NCI-H128 (cell line): ENCODE measurements around the gene UPK2.
"Not testable (repeated sequence)": the region's sequence is repeated elsewhere in the genome, so short reads cannot be mapped to it uniquely, and the experiment has no call there.

Experiments
- DNase-seq: peaks from one replicate; lab custom pipeline; 2025; ENCODE audit not compliant: unreplicated experiment; lab: John Stamatoyannopoulos, UW

The UPK2 gene

GRCh38 chr11:118938491-118939403 lies 17.4 kb upstream of the UPK2 start:
- no peak for DNase-seq

DNA sequence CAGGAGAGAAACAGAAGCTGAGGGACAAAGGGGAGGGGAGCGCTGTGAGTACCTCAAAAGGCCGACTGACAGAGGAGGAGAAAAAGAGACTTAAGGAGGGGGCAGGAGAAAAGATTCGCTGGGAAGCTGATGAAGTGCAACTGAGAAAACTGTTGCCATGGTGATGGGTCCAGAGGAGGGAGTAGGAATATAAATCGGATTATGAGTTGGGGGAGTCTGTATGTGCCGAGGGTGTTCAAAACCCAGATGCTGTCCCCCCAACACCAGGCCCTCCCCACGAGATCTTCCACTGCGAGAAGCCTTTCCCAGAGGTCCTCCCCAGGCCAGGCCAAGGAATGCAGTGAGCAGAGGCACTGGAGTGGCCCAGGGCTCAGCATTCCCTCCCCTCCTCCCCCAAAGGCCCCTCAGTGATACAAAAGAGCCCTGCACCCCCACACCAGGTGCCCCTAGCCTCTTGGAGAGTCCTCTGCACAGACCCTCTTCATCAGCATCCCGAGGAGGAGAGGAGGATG lies 16.6 kb upstream of the UPK2 start:
- no peak for DNase-seq

DNA sequence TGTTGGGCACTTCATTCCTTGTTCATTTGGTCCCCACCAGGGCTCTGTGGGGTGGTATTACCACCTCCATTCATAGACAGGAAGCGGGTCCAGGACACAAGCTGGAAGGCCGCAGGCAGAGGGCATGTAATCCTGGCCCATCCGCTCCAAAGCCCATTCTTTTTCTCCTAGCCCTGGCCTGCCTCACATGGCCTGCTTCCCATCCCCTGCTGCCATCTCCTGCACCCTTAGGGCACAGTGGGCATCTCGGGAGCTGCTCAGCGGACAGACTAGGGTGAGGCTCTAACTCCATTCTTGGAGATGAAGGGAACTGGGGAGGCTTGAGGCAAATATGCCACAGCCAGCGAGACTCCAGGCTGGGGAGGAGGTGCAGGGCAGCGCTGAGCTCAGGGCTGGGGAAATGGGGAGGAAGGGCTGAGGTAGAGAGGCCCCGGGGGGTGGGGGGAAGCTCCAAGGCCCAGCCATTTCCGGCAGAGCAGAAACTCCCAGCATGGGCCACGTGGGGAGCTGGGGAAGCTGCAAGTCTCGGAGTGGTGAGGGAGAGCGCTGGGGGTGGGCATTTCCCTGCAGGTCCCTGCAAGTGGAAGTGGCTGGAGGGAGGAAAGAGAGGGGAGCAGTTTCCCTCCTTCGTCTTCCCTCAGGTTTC lies 16.0 kb upstream of the UPK2 start:
- no peak for DNase-seq

DNA sequence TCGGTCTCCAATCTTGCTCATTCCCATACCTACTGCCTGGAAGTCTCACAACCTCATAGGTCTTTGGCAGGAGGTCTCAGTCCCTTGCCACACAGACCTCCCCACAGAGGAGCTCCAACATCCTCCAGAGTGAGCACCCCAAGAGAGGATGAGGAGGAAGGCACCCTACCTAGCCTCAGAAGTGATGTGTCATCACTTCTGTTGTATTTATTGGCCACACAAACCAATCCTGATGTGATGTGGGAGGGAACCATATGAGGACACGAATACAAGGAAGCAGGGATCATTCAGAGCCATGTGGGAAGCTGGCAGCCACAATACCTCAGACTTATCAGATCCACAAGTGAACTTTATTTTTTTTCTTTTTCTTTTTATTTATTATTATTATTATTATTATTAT lies 9.0 kb upstream of the UPK2 start:
- no peak for DNase-seq

- no peak for DNase-seq
Observed at GRCh38 chr11:118948000-118948399, 8.1 kb upstream of the UPK2 start.

GRCh38 chr11:118953265-118953664 lies 2.8 kb upstream of the UPK2 start:
- DNase-seq: peak; percentile 79

- not testable (repeated sequence) for DNase-seq
Observed at GRCh38 chr11:118953976-118954375, 2.1 kb upstream of the UPK2 start.

DNA sequence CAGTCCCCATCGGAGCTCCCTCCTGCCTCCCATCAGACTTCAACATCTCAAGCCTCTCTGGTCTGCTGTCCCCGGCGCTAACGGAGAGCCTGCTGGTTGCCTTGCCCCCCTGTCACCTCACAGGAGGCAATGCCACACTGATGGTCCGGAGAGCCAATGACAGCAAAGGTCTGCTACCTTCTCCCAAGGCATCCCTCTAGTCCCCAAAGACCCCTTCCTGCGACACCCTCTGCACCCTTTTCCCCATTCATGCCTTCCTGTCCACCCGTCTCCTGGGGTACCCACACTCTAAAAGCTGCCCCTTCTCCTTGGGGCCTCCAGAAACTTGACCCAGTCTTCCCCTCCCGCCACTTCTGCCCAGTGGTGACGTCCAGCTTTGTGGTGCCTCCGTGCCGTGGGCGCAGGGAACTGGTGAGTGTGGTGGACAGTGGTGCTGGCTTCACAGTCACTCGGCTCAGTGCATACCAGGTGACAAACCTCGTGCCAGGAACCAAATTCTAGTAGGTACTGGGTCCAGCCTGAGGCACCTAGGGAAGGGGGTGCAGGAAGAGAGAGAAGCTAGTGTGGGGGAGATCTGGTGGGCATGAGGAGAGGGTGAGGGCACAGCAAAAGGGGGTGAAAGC lies 860 bp downstream of the UPK2 start:
- DNase-seq: no peak

DNA sequence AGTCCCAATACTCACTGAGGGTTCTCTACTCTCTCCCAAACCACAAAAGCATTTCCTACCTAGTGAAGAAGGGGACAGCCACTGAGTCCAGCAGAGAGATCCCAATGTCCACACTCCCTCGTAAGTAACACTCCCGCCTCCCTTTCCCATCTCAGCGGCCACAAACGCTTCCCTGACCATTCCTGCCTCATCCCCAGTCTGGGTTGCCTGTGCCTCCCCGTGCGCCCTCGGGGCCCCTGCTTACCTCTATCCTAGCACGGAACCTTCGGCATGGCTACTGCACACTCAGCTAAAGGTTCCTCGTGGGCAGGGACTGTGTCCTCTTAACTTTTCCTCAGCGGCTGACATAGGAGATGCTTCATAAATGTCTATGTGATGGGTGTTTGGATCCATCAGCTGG lies 1.5 kb downstream of the UPK2 start:
- no peak for DNase-seq

- no peak for DNase-seq
Observed at GRCh38 chr11:118957968-118958367, 1.9 kb downstream of the UPK2 start.

DNA sequence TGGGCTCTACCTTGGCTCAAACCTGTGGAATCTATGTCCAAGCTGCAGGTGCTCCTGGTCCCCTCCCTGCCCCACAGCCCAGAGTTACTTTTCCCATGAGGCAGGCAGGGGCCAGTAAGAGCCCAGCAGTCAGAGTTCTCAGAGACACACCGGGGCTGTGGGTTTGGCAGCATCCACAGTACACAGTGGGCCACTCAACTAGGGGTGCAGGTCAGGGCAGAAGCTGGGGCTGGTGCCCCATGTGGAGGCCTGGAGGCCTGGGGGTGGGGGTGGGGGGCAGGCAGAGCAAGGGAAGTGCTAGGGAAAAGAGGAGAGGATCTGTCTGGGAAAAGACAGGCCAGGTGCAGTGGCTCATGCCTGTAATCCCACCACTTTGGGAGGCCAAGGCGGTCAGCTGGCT lies 2.5 kb downstream of the UPK2 start:
- DNase-seq: no peak

DNA sequence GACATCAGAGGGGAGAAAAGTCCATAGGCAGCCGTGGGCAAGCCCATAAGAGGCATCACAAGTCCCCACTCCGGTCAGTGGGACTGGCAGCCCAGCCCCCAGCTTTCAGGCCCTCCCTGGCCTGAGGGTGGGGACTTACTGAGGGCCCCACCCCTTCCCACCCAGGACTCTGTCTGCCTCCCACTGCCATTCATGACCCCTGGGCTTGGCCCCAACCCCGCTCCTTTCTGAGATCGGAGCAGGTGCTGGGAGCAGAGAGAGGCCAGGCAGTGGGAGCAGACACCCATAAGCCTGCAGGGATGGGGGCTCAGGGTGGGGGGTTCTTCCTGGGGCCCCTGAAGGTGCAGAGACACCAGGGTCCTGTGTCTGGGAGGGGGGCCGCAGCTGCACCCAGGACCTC lies 5.1 kb downstream of the UPK2 start:
- no peak for DNase-seq

DNA sequence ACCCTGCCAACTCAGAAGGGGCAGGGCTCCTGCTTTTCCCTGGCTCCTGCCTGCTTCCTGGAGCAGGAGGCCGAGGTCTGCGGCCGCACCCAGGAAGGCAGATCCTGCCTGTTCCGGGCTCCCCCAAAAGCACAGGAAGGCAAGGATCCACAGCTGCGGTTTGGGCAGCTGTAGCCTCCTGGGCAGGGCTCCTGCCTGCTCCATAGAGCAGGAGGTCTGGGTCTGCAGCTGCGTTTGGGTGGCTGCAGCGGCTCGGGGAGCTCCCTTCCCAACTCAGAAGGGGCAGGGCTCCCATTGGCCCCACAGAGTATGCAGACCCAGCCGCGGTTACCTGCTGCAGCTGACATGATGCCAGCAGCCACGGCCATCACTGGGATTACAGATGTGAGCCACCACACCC lies 5.5 kb downstream of the UPK2 start:
- DNase-seq: no peak

DNA sequence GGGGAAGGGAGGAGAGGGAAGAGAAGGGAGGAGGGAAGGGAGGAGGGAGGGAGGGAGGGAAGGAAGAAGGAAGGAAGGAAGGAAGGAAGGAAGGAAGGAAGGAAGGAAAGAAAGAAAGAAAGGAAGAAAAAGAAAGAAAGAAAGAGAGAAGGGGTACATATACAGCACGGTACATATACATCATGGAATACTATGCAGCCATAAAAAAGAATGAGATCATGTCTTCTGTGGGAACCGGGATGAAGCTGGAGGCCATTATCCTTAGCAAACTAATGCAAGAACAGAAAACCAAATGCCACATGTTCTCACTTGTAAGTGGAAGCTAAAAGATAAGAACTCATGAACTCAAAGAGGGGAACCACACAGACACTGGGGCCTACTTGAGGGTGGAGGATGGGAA lies 13.4 kb downstream of the UPK2 start:
- DNase-seq: not testable (repeated sequence)

DNA sequence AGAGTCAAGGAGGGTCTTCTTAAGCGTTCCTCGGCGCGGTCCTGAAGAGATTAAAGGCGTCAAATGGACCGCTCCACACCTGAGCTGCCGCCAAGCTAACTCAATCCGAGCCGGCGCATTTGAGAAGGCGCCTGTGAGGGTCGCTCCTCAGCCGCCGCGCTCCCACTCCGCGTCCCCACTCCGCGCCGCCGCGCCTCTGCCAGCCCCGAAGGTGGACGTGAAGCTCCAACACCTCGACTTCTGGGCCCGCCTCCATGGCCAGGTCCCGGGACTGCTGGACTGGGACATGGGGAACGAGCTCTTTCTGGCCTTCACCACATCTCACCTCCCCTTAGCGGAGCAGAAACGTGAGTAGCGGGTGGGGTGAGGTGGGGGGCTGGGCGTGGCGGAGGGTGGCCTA lies 15.5 kb downstream of the UPK2 start, which contains the start of gene FOXR1:
TSS of gene FOXR1 (plus strand) at position 116 of the 400 bp plus-strand sequence. CDS start at position 287, 171 bp downstream.
- DNase-seq: no peak

GRCh38 chr11:118973985-118974384 lies 17.9 kb downstream of the UPK2 start:
- no peak for DNase-seq

DNA sequence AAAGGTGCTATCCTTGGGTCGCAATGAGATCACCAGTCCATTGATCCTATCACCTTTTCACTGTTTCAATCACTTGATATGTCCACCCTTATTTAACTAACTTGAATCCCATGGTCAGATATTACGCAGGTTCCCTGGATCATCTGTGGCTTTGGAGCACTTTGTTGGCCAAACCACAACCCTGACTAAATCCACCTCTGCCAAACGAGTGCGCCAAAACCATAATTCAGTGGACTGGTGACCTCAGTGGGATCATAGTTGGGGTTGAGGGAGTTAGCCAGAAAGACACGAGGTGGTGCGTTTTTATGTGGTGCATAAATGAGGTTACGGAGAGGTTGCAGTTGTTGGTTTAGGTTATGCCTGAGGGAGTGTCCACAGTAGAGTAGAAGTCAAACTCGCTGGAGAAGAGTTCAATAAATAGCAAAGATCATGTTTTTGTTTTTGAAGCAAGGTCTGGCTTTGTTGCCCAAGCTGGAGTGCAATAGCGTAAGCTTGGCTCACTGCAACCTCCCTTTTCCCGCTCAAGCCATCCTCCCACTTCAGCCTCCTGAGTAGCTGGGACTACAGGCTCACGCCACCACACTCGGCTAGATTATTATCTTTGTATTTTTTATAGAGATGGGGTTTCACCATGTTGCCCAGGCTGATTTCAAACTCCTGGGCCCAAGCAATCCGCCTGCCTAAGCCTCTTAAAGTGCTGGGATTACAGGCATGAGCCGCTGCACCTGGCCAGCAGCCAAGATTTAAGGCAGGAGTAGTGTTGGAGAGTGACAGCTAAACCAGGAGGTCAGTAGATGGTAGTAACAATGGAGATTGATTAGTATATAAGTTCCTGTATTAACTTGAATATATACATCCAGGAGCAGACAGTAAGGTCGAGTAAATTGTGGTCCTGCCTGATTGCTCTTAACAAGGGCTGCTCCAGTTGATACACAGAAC lies 19.9 kb downstream of the UPK2 start:
- no peak for DNase-seq

GRCh38 chr11:118979434-118979833 lies 23.3 kb downstream of the UPK2 start:
- DNase-seq: no peak

DNA sequence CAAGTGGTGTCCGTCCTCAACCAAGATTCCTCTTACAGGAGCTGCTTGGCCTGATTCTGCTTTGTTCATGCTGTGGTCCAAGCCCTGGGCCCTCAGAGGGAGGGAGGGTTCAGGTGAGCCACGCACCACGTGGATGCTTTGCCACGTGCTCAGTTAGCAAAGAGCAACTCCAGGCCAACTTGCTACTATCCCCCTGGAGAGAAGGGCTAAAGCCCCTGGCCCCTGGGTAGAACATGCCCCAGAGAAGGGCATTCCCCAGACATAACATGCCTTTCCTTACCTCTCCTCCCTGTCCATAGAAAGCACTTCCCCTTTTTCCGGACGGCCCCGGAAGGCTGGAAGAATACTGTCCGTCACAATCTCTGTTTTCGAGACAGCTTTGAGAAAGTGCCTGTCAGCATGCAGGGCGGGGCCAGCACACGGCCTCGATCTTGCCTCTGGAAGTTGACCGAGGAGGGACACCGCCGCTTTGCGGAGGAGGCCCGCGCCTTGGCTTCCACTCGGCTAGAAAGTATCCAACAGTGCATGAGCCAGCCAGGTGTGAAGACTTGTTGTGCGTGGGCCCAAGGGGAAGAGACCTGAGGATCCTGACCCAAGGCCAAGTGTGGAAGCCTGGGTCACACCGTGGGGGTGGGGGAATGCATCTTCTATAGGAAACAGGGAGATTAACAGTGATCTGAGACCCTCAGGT lies 24.2 kb downstream of the UPK2 start:
- no peak for DNase-seq

DNA sequence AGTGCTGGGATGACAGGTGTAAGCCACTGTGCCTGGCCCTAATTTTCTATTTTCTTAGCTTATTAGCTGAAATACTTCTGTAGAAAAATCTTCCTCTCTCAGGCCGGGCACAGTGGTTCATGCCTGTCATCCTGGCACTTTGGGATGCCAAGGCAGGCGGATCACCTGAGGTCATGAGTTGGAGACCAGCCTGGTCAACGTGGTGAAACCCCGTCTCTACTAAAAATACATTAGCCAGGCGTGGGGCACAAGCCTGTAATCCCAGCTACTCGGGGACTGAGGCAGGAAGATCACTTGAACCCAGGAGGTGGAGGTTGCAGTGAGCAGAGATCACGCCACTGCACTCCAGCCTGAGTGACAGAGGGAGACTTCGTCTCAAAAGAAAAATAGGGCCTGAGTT lies 28.2 kb downstream of the UPK2 start:
- not testable (repeated sequence) for DNase-seq
